Epithelial cell of proximal tubule (primary cell): ENCODE measurements around the gene OVOL3. TPM values are rescaled to one million over a fixed set of nuclear protein-coding genes. Genes with fewer than 3 reads are reported as not detected.

Source experiments
- DNase-seq: peaks from one replicate; pipeline ENCODE4 v3.0.0-alpha.2; 2011; ENCODE audit warnings: low read depth
- H3K4me3 ChIP-seq: 2 replicates; pipeline ENCODE4 v1.5.1; 2011; ENCODE audit warnings: low read depth, mild to moderate bottlenecking, low read length
- total RNA-seq: library from RNA; depleted of rRNA; stranded (reverse); fragments of >200 nt; gene quantifications from 2 replicates; pipeline ENCODE4 v1.2.3, GENCODE V29; 2015
- TF ChIP-seq, protein P1 (sequence below): conservative IDR thresholded peaks from 2 replicates; pipeline ENCODE4 v1.5.1; 2012; ENCODE audit warnings: low read depth, mild to moderate bottlenecking, low read length

Gene OVOL3
- total RNA-seq, 1 donor from 2014 or later, result not detected

DNA sequence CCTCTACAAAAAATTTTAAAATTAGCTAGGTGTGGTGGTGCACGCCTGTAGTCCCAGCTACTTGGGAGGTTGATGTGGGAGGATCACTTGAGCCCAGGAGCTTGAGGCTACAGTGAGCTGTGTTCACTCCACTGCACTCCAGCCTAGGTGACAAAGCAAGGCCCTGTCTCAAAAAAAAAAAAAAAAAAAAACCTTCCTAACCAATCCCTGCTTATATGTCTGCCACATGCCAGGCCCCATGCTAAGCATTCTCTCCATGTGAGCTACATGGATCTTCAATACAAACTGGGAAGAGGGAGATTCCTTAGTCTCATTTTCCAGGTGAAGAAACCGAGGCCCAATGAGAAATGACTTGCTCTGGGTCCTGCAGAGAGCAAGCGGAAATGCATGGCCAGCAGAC is 2.3 kb upstream of the OVOL3 start:
- DNase-seq, result no peak
- no peak overlapping the region for H3K4me3 ChIP-seq
- TF ChIP-seq, protein P1, sequence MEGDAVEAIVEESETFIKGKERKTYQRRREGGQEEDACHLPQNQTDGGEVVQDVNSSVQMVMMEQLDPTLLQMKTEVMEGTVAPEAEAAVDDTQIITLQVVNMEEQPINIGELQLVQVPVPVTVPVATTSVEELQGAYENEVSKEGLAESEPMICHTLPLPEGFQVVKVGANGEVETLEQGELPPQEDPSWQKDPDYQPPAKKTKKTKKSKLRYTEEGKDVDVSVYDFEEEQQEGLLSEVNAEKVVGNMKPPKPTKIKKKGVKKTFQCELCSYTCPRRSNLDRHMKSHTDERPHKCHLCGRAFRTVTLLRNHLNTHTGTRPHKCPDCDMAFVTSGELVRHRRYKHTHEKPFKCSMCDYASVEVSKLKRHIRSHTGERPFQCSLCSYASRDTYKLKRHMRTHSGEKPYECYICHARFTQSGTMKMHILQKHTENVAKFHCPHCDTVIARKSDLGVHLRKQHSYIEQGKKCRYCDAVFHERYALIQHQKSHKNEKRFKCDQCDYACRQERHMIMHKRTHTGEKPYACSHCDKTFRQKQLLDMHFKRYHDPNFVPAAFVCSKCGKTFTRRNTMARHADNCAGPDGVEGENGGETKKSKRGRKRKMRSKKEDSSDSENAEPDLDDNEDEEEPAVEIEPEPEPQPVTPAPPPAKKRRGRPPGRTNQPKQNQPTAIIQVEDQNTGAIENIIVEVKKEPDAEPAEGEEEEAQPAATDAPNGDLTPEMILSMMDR, result no peak

DNA sequence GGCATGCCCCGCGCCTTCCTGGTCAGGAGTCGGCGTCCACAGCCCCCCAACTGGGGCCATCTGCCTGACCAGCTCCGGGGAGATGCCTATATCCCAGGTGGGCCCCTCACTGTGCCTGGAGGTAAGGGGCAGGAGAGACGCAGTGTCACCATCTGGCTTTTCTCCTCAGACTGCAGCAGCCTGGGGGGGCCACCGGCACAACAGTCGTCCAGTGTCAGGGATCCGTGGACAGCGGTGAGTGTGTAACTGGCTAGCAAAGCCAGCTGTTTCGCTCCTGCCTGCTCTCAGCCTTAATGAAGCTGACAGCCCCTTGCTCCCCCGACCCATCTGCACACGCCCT is 227 bp downstream of the OVOL3 start:
- no peak overlapping the region for H3K4me3 ChIP-seq
- DNase-seq, result no peak
- TF ChIP-seq, protein P1, result no peak

DNA sequence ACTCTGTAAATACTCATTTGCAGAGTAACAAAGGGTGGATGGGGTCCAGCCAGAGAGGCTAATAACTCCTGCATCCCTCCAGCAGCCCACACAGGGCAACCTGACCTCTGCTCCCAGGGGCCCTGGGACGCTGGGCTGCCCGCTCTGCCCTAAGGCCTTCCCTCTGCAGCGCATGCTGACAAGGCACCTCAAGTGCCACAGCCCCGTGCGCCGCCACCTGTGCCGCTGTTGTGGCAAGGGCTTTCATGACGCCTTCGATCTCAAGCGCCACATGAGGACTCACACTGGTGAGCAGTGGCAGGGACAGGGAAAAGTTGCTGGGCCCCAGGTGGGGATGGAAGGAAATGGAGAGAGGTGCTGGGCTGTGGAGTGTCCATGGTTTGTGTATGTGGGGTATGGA is 1.7 kb downstream of the OVOL3 start:
- no peak overlapping the region for H3K4me3 ChIP-seq
- DNase-seq, result no peak
- TF ChIP-seq, protein P1, result no peak

DNA sequence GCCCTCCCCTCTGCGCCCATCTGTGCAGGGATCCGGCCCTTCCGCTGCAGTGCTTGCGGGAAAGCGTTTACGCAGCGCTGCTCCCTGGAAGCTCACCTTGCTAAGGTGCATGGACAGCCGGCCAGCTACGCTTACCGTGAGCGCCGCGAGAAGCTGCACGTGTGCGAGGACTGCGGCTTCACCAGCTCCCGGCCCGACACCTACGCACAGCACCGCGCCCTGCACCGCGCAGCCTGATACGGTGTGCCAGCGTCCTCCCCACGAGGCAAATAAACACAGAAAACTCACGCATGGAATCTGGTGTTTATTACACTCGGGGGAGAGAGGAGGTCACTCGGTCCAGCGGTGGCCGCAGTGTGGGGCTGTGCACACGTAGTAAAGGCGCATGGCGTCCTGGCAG is 2.5 kb downstream of the OVOL3 start:
- H3K4me3 ChIP-seq, result peak overlapping the region; percentile 90
- no peak for DNase-seq
- TF ChIP-seq, protein P1, result no peak

GRCh38 chr19:36113894-36114720 is 3.2 kb downstream of the OVOL3 start:
- peak overlapping the region; percentile 90 for H3K4me3 ChIP-seq
- no peak for DNase-seq
- TF ChIP-seq, protein P1, result peak; percentile 35

- DNase-seq, result peak; percentile 97
- TF ChIP-seq, protein P1, result no peak
- peak within 1 kb of the TSS; percentile 90 for H3K4me3 ChIP-seq
These were observed 3.9 kb downstream of the OVOL3 start, which contains the start of gene POLR2I for GRCh38 chr19:36114721-36115452. Gene POLR2I (minus strand): TSS chr19:36114875. CDS start chr19:36114856, 19 bp downstream.
